Mesothelial cell of epicardium (in vitro differentiated cells): Measurements from ENCODE around the gene MCOLN3. TPM values are rescaled to one million over a fixed set of nuclear protein-coding genes. Genes with fewer than 3 reads are reported as not detected.

Experiments
- DNase-seq, 2 experiments: peaks; one replicate each; pipeline ENCODE4 v3.0.0; 2021; ENCODE audit warnings: low spot score in 2 of 2; ENCODE audit not compliant: unreplicated experiment in 2 of 2
- H3K27ac Mint-ChIP-seq: 2 replicates; pipeline ENCODE4 v1.8.0; 2021; ENCODE audit warnings: mixed read lengths
- H3K27me3 Mint-ChIP-seq: 2 replicates; pipeline ENCODE4 v1.8.0; 2021; ENCODE audit warnings: low read depth, mixed read lengths
- H3K36me3 Mint-ChIP-seq: 2 replicates; pipeline ENCODE4 v1.8.0; 2021; ENCODE audit warnings: mixed read lengths
- H3K4me1 Mint-ChIP-seq: 2 replicates; pipeline ENCODE4 v1.8.0; 2021; ENCODE audit warnings: mixed read lengths
- H3K4me3 Mint-ChIP-seq: 2 replicates; pipeline ENCODE4 v1.8.0; 2021; ENCODE audit warnings: mild to moderate bottlenecking, moderate library complexity, mixed read lengths
- H3K9me3 Mint-ChIP-seq: 2 replicates; pipeline ENCODE4 v1.8.0; 2021; ENCODE audit warnings: mixed read lengths
- CTCF ChIP-seq: fragments of 200-600 bp; sonication (generic); IDR thresholded peaks from one replicate; pipeline ENCODE4 v1.5.0; 2021; ENCODE audit warnings: antibody characterized with exemption; ENCODE audit not compliant: unreplicated experiment
- total RNA-seq: library from RNA; stranded (reverse); gene quantifications from 3 replicates; pipeline ENCODE4 v1.2.1, GENCODE V29; 2021

MCOLN3 gene
- total RNA-seq, 1 donor from 2014 or later, result 7.6 TPM

DNA sequence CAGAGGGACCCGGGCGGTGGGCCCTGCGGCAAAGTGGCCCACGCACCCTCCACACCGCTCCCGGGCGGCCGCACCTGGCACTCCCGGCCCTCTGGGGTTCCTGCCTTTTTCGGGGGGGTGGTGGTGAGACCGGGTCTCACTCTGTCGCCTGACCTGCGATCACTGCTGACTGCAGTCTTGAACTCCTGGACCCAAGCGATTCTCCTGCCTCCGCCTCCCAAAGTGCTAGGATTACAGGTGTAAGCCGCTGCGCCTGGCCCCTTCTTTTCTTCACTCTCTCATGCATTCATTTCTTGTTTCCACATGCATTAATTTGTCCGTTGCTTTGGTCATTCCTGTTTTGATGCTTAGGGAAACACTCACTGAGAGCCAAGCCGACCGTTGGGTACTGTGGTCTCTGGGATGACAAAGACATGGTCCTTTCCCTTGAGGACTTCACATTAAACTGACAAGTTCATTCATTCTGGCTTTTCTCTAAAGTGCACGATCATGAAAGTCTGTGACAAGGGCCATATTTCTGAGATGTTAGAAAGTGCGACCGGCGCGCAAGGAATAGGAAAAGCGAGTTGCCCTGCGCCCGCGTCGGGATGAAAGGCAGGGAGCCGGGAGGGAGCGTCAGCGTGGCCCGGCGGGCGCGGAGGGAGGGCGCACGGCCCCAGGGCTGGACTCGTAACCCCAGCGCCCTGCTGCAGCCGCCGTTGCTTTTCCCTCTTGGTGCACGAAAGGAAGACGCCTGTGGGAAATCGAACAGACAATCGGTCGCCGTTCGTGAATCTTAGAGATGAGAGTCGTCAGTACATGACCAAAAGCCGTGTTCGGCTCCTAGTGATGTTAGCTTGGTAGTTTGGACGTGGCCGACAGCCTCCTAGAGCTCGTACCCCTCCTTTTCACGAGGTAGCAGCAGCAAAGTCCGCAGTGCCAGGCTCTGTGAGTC is 50.4 kb downstream of the MCOLN3 start:
- H3K27me3 Mint-ChIP-seq, result peaks cover 81% of the 10 kb centered on the region
- no peak overlapping the region for H3K27ac Mint-ChIP-seq
- peak overlapping the region; percentile 61 for H3K4me3 Mint-ChIP-seq
- H3K36me3 Mint-ChIP-seq, result peaks cover 2% of the 10 kb centered on the region
- TF ChIP-seq CTCF, result no peak
- no peak for DNase-seq
- peaks cover 15% of the 10 kb centered on the region for H3K9me3 Mint-ChIP-seq
- H3K4me1 Mint-ChIP-seq, result peaks cover 8% of the 10 kb centered on the region

DNA sequence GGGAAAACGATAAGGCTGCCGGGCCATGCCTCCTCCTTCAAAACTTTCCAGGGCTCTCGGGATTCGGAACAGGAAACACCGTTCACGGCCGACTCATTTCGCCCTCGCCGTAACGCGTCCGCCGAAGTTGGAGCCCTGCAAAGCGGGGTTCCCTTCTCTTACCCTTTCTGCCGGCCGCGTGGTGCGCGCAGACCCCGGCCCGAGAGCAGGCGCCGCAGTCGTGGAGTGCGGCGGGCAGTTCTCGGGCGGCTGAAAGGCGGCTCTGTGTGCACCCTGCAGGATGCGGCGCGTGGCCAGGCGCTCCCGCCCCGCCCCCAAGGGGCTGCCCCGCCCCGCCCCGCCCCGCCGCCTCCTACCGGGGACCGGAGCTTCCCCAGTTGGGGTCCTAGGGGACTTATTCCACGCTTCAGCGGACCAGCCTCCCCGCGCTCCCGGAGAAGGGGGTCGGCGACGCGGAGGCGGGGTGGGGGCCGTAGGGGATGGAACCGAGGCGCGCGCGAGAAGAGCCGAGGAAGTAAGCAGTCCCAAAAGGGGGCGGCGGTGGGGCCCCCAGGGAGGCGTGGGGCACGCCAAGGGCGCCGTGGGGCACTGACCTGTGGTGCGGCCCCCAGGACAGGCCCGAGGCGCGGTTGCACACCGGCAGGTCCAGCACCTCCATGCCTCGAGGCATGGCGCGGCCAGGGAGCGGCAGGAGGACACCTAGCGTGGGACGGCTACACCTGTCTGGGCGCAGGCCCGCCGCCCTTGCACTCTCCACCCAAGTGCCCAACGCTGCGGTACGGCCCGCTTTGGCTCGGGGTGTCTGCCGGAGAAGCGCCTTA is 51.2 kb downstream of the MCOLN3 start, which contains the start of gene MCOLN2:
Gene MCOLN2, minus strand, starts transcription at position 268 of the 821 bp plus-strand sequence. Its CDS starts 241 bp downstream, at position 27.
- peak; percentile 27 to 47 for DNase-seq
- H3K4me3 Mint-ChIP-seq, result peak within 1 kb of the TSS; percentile 69
- H3K36me3 Mint-ChIP-seq, result peaks cover 2% of the 10 kb centered on the region
- peaks cover 8% of the 10 kb centered on the region for H3K4me1 Mint-ChIP-seq
- H3K9me3 Mint-ChIP-seq, result peaks cover 16% of the 10 kb centered on the region
- H3K27ac Mint-ChIP-seq, result no peak within 1 kb of the TSS
- H3K27me3 Mint-ChIP-seq, result peaks cover 80% of the 10 kb centered on the region
- TF ChIP-seq CTCF, result no peak

- DNase-seq, result no peak
- Mint-ChIP-seq H3K4me3 (peak overlapping the region; percentile 18), H3K9me3 (peaks cover 16% of the 10 kb centered on the region), H3K4me1 (peaks cover 8% of the 10 kb centered on the region), H3K27ac (no peak overlapping the region), H3K27me3 (peaks cover 72% of the 10 kb centered on the region), H3K36me3 (peaks cover 2% of the 10 kb centered on the region)
- TF ChIP-seq CTCF, result no peak
These were observed 52.6 kb downstream of the MCOLN3 start for GRCh38 chr1:84995484-84996334.

GRCh38 chr1:84991097-84991920 is 57.0 kb downstream of the MCOLN3 start:
- H3K36me3 Mint-ChIP-seq, result peaks cover 2% of the 10 kb centered on the region
- no peak overlapping the region for H3K4me3 Mint-ChIP-seq
- H3K9me3 Mint-ChIP-seq, result peaks cover 21% of the 10 kb centered on the region
- no peaks in the 10 kb centered on the region for H3K4me1 Mint-ChIP-seq
- no peak for TF ChIP-seq CTCF
- no peak for DNase-seq
- no peak overlapping the region for H3K27ac Mint-ChIP-seq
- H3K27me3 Mint-ChIP-seq, result peaks cover 39% of the 10 kb centered on the region
